NK-92 (cell line): ENCODE measurements around the gene PRODH2.
"Not testable (repeated sequence)": the region's sequence is repeated elsewhere in the genome, so short reads cannot be mapped to it uniquely, and the experiment has no call there.

Source experiments
- DNase-seq: peaks from one replicate; lab custom pipeline; 2025; ENCODE audit not compliant: unreplicated experiment; lab: John Stamatoyannopoulos, UW

The PRODH2 gene

GRCh38 chr19:35781650-35782049, 31.0 kb downstream of the PRODH2 start:
- DNase-seq, result no peak

- DNase-seq, result no peak
These were observed 31.9 kb downstream of the PRODH2 start for GRCh38 chr19:35780717-35781116.

GRCh38 chr19:35780058-35780457, 32.6 kb downstream of the PRODH2 start:
- DNase-seq, result no peak

- DNase-seq, result no peak
These were observed 33.6 kb downstream of the PRODH2 start for GRCh38 chr19:35779033-35779432.

- DNase-seq, result no peak
These were observed 34.7 kb downstream of the PRODH2 start for GRCh38 chr19:35777961-35778360.

- DNase-seq, result no peak
These were observed 35.4 kb downstream of the PRODH2 start for GRCh38 chr19:35777086-35777841.

- DNase-seq, result no peak
These were observed 36.4 kb downstream of the PRODH2 start for GRCh38 chr19:35776102-35776788.

- peak; percentile 82 for DNase-seq
These were observed 37.1 kb downstream of the PRODH2 start, which contains the start of gene ARHGAP33 for GRCh38 chr19:35775298-35776101. TSS of gene ARHGAP33 (plus strand) at chr19:35775564. CDS start at chr19:35775659, 95 bp downstream.

- DNase-seq, result no peak
These were observed 37.7 kb downstream of the PRODH2 start for GRCh38 chr19:35775046-35775297.

- no peak for DNase-seq
These were observed 38.2 kb downstream of the PRODH2 start for GRCh38 chr19:35774274-35775045.

GRCh38 chr19:35773020-35773806, 39.4 kb downstream of the PRODH2 start:
- no peak for DNase-seq

GRCh38 chr19:35772362-35772761, 40.3 kb downstream of the PRODH2 start:
- DNase-seq, result not testable (repeated sequence)

- DNase-seq, result no peak
These were observed 44.6 kb downstream of the PRODH2 start for GRCh38 chr19:35768082-35768421.

GRCh38 chr19:35767288-35768081, 45.2 kb downstream of the PRODH2 start:
- DNase-seq, result no peak

GRCh38 chr19:35766571-35767104, 46.0 kb downstream of the PRODH2 start:
- DNase-seq, result no peak

GRCh38 chr19:35764432-35765315, 48.0 kb downstream of the PRODH2 start:
- no peak for DNase-seq

GRCh38 chr19:35760711-35761349, 51.8 kb downstream of the PRODH2 start:
- no peak for DNase-seq

- no peak for DNase-seq
These were observed 52.9 kb downstream of the PRODH2 start for GRCh38 chr19:35759697-35760096.
